Ovary (tissue), 3 donors: ENCODE data around the gene RHNO1.

Experiments
- EP300 ChIP-seq: sonication (generic); formaldehyde crosslinking; IDR thresholded peaks from one replicate; pipeline ENCODE4 v1.6.1; 2017; ENCODE audit warnings: antibody characterized with exemption
- POLR2A ChIP-seq: fragments of 450-650 bp; IDR thresholded peaks from one replicate; pipeline ENCODE4 v1.6.1; 2017; ENCODE audit warnings: antibody characterized with exemption, mild to moderate bottlenecking, moderate library complexity
- TF ChIP-seq, protein P1 (sequence below), 3 donors: fragments of 450-650 bp in 2 of 3; fragments of 200-600 bp in 1 of 3; IDR thresholded peaks; one replicate each; pipeline versions ENCODE4 v1.5.1 to v1.8.0; 2016 to 2022; ENCODE audit warnings: antibody characterized with exemption in 3 of 3, mild to moderate bottlenecking in 1 of 3
- donor health status: DM: no; HTN: no; CAD: no.

DNA sequence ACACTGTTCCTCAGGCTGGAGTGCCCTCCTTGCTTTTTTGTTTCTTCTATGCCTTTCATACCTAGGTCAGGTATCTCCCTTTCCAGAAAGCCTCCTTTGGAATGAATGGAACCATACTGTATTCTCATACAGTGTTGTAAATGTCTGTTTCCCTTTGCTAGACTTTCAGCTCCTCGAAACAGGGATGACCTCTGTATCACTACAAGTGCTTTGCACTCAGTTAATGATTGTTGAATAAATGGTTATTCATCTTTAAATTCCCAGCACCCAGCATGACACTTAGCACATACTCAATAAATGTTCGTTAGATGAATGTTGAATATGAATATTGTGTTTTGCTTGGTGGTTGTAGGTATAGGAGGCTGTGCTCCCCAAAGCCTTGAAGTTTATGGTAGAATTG lies 7.8 kb downstream of the RHNO1 start:
- TF ChIP-seq POLR2A: no peak
- TF ChIP-seq, protein P1, sequence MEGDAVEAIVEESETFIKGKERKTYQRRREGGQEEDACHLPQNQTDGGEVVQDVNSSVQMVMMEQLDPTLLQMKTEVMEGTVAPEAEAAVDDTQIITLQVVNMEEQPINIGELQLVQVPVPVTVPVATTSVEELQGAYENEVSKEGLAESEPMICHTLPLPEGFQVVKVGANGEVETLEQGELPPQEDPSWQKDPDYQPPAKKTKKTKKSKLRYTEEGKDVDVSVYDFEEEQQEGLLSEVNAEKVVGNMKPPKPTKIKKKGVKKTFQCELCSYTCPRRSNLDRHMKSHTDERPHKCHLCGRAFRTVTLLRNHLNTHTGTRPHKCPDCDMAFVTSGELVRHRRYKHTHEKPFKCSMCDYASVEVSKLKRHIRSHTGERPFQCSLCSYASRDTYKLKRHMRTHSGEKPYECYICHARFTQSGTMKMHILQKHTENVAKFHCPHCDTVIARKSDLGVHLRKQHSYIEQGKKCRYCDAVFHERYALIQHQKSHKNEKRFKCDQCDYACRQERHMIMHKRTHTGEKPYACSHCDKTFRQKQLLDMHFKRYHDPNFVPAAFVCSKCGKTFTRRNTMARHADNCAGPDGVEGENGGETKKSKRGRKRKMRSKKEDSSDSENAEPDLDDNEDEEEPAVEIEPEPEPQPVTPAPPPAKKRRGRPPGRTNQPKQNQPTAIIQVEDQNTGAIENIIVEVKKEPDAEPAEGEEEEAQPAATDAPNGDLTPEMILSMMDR (IDR thresholded peaks at IDR 0.05): no peak
- TF ChIP-seq EP300: no peak
